Progenitor cell of endocrine pancreas (in vitro differentiated cells): ENCODE data around the gene CEL. TPM values are rescaled to one million over a fixed set of nuclear protein-coding genes. Genes with fewer than 3 reads are reported as not detected.

Experiments
- DNase-seq: peaks from one replicate; pipeline ENCODE4 v3.0.0; 2021; ENCODE audit warnings: low spot score; ENCODE audit not compliant: unreplicated experiment
- H3K27ac Mint-ChIP-seq: 2 replicates; pipeline ENCODE4 v1.8.0; 2021; ENCODE audit warnings: mild to moderate bottlenecking, moderate library complexity, mixed read lengths
- H3K27me3 Mint-ChIP-seq: 2 replicates; pipeline ENCODE4 v1.8.0; 2021; ENCODE audit warnings: mixed read lengths
- H3K36me3 Mint-ChIP-seq: 2 replicates; pipeline ENCODE4 v1.8.0; 2022; ENCODE audit warnings: mixed read lengths; ENCODE audit not compliant: insufficient read depth
- H3K4me1 Mint-ChIP-seq: 2 replicates; pipeline ENCODE4 v1.8.0; 2021; ENCODE audit warnings: low read depth, mixed read lengths
- H3K4me3 Mint-ChIP-seq: 2 replicates; pipeline ENCODE4 v1.8.0; 2021; ENCODE audit warnings: low read depth, mild to moderate bottlenecking, moderate library complexity, mixed read lengths
- H3K9me3 Mint-ChIP-seq: 2 replicates; pipeline ENCODE4 v1.8.0; 2021; ENCODE audit warnings: low read depth, mixed read lengths
- total RNA-seq: library from RNA; stranded (reverse); gene quantifications from 2 replicates; pipeline ENCODE4 v1.2.1, GENCODE V29; 2021
- TF ChIP-seq, protein P1 (sequence below): fragments of 200-600 bp; sonication (generic); IDR thresholded peaks from one replicate; pipeline ENCODE4 v1.5.0; 2021; ENCODE audit warnings: antibody characterized with exemption, mild to moderate bottlenecking; ENCODE audit not compliant: unreplicated experiment

The CEL gene
- total RNA-seq, 1 donor from 2014 or later = 5.2 TPM

DNA sequence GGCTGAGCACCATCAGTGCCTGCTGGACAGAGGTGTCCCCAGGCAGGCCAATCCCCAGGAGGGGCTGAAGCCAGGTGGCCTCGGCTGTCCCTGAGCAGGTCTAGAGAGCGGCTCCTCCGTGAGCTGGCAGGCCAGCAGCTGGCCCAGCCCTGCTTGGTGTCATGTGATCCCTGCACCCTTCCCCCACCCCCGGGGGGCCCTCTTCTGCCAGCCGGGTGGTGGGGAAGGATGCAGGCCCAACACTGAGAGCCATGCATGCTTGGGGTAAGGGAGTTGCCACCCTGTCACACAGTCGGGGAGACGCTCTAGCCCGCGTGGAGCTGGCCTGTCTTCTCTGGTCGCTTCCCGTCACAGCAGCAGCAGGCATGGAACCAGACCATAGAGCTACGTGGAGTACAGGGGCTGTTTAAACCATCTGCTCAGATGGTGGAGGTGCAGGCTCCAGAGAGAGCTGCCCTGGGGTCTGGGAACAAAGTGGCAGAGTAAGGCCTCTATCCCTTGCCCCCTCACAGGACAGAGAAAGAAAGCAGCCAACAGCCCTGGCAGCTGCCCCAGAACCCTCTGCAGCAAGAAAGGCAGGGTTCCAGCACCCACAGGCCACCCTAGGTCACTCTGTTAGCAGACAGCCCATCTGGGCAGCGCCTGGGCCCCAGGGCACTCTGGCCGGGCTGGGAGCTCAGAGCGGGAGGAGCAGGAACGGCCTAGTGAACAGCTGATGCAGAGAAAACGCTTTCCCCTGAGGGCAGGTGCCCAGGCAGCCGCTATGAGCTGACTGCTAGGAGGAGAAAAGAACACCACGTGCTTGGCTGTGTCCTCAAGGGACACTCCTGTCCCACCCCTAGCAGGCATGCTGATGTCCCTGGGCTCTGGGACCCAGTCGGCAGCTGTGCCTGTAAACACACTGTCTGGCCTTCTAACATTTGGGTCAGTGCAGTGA lies 52.4 kb downstream of the CEL start:
- Mint-ChIP-seq H3K4me1 (peaks cover 4% of the 10 kb centered on the region), H3K27me3 (no peaks in the 10 kb centered on the region), H3K9me3 (no peaks in the 10 kb centered on the region), H3K27ac (peak overlapping the region; percentile 73), H3K4me3 (no peak overlapping the region), H3K36me3 (peaks cover 4% of the 10 kb centered on the region)
- no peak for DNase-seq
- TF ChIP-seq, protein P1, sequence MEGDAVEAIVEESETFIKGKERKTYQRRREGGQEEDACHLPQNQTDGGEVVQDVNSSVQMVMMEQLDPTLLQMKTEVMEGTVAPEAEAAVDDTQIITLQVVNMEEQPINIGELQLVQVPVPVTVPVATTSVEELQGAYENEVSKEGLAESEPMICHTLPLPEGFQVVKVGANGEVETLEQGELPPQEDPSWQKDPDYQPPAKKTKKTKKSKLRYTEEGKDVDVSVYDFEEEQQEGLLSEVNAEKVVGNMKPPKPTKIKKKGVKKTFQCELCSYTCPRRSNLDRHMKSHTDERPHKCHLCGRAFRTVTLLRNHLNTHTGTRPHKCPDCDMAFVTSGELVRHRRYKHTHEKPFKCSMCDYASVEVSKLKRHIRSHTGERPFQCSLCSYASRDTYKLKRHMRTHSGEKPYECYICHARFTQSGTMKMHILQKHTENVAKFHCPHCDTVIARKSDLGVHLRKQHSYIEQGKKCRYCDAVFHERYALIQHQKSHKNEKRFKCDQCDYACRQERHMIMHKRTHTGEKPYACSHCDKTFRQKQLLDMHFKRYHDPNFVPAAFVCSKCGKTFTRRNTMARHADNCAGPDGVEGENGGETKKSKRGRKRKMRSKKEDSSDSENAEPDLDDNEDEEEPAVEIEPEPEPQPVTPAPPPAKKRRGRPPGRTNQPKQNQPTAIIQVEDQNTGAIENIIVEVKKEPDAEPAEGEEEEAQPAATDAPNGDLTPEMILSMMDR = no peak

DNA sequence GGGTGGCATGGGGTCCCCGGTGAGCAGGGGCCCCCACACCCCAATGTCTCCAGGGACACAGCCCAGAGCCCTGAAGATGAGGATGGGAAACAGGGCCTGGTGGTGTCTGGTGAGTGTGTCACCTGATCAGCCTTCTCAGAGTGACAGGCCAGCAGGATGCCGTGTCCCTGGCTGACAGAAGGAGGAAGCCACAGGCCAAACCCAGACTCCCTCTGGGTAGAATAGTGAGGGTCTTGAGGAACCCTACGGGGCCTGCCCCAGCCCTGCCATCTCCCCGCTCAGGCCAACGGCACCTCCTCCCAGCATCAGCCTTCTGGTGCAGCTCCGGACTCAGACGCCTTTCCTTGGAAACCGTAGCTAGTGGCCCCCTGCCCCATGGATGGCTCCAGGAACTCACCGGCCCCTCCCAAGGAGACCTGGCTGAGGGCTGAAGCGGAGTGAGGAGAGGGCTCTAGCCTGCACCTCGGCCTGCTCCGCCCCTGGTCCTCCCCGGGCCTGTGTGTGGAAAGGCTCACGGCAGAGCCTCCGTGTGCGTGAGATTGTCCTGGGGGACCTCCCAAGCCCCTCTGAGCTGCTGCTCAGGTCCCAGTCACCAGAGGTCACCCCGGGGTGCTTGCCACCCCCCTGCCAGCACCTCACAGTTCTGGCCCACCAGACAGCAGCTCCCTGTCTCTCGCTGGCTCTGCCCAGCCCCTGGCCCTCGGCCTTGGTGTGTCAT lies 53.3 kb downstream of the CEL start:
- no peaks in the 10 kb centered on the region for H3K27me3 Mint-ChIP-seq
- TF ChIP-seq, protein P1 = no peak
- no peak for DNase-seq
- no peaks in the 10 kb centered on the region for H3K9me3 Mint-ChIP-seq
- H3K27ac Mint-ChIP-seq = no peak overlapping the region
- no peak overlapping the region for H3K4me3 Mint-ChIP-seq
- peaks cover 6% of the 10 kb centered on the region for H3K4me1 Mint-ChIP-seq
- H3K36me3 Mint-ChIP-seq = peaks cover 1% of the 10 kb centered on the region

DNA sequence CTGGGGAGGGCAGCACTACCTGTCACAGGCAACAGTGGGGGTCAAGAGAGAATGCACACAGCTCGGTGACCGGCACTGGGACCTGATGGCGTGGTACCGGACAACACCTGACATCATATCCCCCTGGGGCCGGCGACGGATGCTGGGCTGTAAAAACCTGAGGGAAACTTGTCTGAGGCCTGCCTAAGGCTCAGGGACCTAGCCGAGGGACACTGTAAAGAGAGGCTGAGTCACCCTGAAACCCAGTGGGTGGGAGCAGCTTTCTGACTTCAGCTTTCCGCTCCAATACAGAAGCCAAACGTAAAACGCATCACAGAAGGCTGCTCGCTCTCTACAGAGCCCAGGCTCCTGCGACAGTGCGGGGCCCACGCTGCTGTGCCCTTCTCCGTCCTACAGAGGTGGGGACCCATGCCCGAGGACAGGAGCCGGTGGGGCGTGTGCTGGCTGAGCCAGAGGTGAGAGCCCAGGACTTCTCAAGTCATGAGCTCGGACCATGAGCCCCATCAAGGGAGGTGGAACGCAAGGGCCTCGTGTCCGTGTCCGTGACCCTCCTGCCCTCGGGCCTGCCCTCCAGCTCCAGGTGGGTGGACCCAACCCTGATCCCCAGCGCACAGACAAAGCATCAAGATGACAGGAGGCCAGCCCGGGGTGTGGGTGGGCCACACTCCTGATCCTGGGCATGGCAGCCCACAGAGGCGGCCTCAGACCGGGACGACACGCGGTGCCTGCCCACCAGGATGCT lies 54.0 kb downstream of the CEL start:
- TF ChIP-seq, protein P1 = no peak
- no peaks in the 10 kb centered on the region for H3K36me3 Mint-ChIP-seq
- H3K27ac Mint-ChIP-seq = no peak overlapping the region
- H3K9me3 Mint-ChIP-seq = no peaks in the 10 kb centered on the region
- H3K4me1 Mint-ChIP-seq = peaks cover 9% of the 10 kb centered on the region
- H3K27me3 Mint-ChIP-seq = no peaks in the 10 kb centered on the region
- H3K4me3 Mint-ChIP-seq = no peak overlapping the region
- no peak for DNase-seq

DNA sequence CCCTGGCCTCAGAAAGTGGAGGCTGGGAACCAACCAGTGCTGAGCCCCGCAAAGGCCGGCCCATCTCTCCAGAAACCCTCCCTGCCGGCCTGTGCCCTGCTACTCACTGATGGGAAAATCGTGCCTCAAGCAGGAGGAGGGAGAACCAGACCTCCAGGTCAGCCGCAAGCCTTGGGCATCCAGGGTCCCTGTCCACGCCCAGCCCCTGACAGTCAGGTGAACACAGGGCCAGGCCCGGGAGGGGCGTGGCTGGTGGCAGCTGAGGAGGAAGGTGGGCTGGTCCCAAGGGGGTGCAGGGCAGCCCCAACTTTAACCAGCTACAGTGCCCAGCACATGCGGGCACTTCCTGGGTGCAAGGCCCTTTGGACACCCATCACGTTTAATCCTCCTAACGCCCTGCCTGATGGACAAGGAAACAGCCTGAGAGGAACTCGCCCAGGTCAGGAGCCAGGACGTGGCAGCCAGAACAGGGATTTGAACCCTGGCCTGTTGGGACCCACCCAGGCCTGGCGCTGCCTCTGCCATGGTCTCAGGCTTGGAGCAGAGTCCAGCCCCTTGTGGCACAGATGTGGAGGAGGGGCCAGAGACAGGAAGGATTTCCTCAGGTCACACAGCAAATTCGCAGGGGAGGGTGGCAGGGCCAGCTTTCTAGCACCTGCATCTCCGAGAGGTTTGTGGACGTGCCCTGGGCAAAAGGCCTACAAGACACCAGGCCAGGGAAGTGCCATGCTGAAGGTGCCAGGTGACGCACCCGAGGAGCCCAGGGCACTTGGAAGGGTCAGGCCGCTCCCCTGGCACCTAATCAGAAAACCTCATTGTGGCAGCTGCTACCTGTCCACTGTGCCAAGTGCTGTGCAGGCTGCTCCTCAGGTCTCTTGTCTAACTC lies 54.8 kb downstream of the CEL start:
- Mint-ChIP-seq H3K27me3 (no peaks in the 10 kb centered on the region), H3K4me1 (peaks cover 9% of the 10 kb centered on the region), H3K36me3 (no peaks in the 10 kb centered on the region), H3K9me3 (no peaks in the 10 kb centered on the region), H3K27ac (no peak overlapping the region), H3K4me3 (no peak overlapping the region)
- DNase-seq = no peak
- TF ChIP-seq, protein P1 = no peak
